PFSK-1 (cell line): ENCODE measurements around the gene LRP6.

Experiments used
- POLR2AphosphoS5 ChIP-seq: IDR thresholded peaks from 2 replicates; pipeline ENCODE4 v1.6.1; 2012; ENCODE audit warnings: low read depth, mild to moderate bottlenecking, control low read depth, low read length, moderate library complexity
- SIN3A ChIP-seq: IDR thresholded peaks from 2 replicates; pipeline ENCODE4 v1.6.1; 2012; ENCODE audit warnings: mild to moderate bottlenecking, low read length, moderate library complexity, borderline replicate concordance; ENCODE audit not compliant: insufficient read depth
- TAF1 ChIP-seq: IDR thresholded peaks from 2 replicates; pipeline ENCODE4 v1.6.1; 2012; ENCODE audit warnings: low read length, control low read depth, borderline replicate concordance; ENCODE audit not compliant: insufficient read depth
- TF ChIP-seq, protein P1 (sequence below), 2 experiments: IDR thresholded peaks; 2 replicates each; pipeline versions ENCODE4 v1.6.1 to v1.8.0; 2011 to 2012; ENCODE audit warnings: low read depth in 2 of 2, low read length in 2 of 2, control low read depth in 1 of 2, inconsistent platforms in 1 of 2, mild to moderate bottlenecking in 1 of 2, moderate library complexity in 1 of 2; ENCODE audit not compliant: insufficient read depth in 1 of 2

DNA sequence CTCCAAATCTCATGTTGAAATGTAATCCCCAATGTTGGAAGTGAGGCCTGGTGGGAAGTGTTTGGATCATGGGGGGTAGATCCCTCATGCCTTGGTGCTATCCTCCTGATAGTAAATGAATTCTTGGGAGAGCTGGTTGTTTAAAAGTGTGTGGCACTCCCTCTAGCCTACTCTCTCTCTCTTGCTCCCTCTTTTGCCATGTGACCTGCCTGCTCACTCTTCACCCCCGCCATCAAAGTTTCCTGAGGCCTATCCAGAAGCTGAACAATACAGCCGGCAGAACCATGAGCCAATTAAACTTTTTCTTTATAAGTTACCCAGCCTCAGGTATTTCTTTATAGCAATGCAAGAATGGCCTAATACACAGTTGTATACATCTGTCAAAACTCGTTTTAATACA lies 133.6 kb downstream of the LRP6 start:
- TF ChIP-seq, protein P1, sequence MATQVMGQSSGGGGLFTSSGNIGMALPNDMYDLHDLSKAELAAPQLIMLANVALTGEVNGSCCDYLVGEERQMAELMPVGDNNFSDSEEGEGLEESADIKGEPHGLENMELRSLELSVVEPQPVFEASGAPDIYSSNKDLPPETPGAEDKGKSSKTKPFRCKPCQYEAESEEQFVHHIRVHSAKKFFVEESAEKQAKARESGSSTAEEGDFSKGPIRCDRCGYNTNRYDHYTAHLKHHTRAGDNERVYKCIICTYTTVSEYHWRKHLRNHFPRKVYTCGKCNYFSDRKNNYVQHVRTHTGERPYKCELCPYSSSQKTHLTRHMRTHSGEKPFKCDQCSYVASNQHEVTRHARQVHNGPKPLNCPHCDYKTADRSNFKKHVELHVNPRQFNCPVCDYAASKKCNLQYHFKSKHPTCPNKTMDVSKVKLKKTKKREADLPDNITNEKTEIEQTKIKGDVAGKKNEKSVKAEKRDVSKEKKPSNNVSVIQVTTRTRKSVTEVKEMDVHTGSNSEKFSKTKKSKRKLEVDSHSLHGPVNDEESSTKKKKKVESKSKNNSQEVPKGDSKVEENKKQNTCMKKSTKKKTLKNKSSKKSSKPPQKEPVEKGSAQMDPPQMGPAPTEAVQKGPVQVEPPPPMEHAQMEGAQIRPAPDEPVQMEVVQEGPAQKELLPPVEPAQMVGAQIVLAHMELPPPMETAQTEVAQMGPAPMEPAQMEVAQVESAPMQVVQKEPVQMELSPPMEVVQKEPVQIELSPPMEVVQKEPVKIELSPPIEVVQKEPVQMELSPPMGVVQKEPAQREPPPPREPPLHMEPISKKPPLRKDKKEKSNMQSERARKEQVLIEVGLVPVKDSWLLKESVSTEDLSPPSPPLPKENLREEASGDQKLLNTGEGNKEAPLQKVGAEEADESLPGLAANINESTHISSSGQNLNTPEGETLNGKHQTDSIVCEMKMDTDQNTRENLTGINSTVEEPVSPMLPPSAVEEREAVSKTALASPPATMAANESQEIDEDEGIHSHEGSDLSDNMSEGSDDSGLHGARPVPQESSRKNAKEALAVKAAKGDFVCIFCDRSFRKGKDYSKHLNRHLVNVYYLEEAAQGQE (IDR thresholded peaks at IDR 0.05; ENCODE audit: insufficient read depth in 1 of 2, low read depth in 2 of 2, low read length in 2 of 2) = no peak
- TF ChIP-seq POLR2AphosphoS5 (no peak), SIN3A (no peak), TAF1 (no peak)
